ENCODE data around the gene OR51B4.
"Not testable (repeated sequence)": the region's sequence is repeated elsewhere in the genome, so short reads cannot be mapped to it uniquely, and the experiment has no call there.

OR51B4 gene

GRCh38 chr11:5269715-5270147, 32.0 kb downstream of the OR51B4 start, which contains the start of gene HBE1:
HBE1 (minus strand) TSS chr11:5269945; CDS start chr11:5269890, 55 bp downstream.
- no peak for DNase-seq

GRCh38 chr11:5267033-5267563, 34.6 kb downstream of the OR51B4 start:
- DNase-seq, result no peak

- DNase-seq, result no peak
Observed at GRCh38 chr11:5266609-5267008, 35.1 kb downstream of the OR51B4 start.

GRCh38 chr11:5265832-5266231, 35.9 kb downstream of the OR51B4 start:
- DNase-seq, result no peak

- DNase-seq, result no peak
Observed at GRCh38 chr11:5258543-5259262, 43.0 kb downstream of the OR51B4 start.

- DNase-seq, result no peak
Observed at GRCh38 chr11:5257296-5257695, 44.5 kb downstream of the OR51B4 start.

- DNase-seq, result not testable (repeated sequence)
Observed at GRCh38 chr11:5254646-5255413, 46.9 kb downstream of the OR51B4 start, which contains the start of gene HBG2. HBG2 (minus strand) TSS chr11:5254781; CDS start chr11:5254728, 53 bp downstream.

GRCh38 chr11:5254023-5254422, 47.7 kb downstream of the OR51B4 start:
- DNase-seq, result not testable (repeated sequence)

- not testable (repeated sequence) for DNase-seq
Observed at GRCh38 chr11:5253440-5253839, 48.3 kb downstream of the OR51B4 start.

- no peak for DNase-seq
Observed at GRCh38 chr11:5252919-5253265, 48.9 kb downstream of the OR51B4 start.

- DNase-seq, result no peak
Observed at GRCh38 chr11:5252192-5252918, 49.4 kb downstream of the OR51B4 start.

GRCh38 chr11:5251746-5252145, 50.0 kb downstream of the OR51B4 start:
- no peak for DNase-seq
